GM19324 (cell line): ENCODE measurements around the gene FAM20A.

Source experiments
- ATAC-seq: cut with Tn5 transposase; IDR thresholded peaks from one replicate; pipeline ENCODE4 v1.9.1; 2021; ENCODE audit warnings: mild to moderate bottlenecking, moderate library complexity; ENCODE audit not compliant: unreplicated experiment, low FRiP score

Gene FAM20A

GRCh38 chr17:68600931-68601564, at the start of gene FAM20A:
TSS of gene FAM20A (minus strand) at chr17:68601367. CDS start at chr17:68600666, 701 bp downstream.
- no peak for ATAC-seq

- no peak for ATAC-seq
These were observed 48.2 kb upstream of the FAM20A start for GRCh38 chr17:68649324-68649723.

- ATAC-seq, result no peak
These were observed 45.7 kb upstream of the FAM20A start for GRCh38 chr17:68646626-68647526.

- no peak for ATAC-seq
These were observed 40.9 kb upstream of the FAM20A start for GRCh38 chr17:68642118-68642412.

- no peak for ATAC-seq
These were observed 40.3 kb upstream of the FAM20A start for GRCh38 chr17:68641276-68642117.

GRCh38 chr17:68640242-68640989, 39.2 kb upstream of the FAM20A start:
- ATAC-seq, result no peak

- ATAC-seq, result no peak
These were observed 33.2 kb upstream of the FAM20A start for GRCh38 chr17:68634345-68634876.

GRCh38 chr17:68628576-68628957, 27.4 kb upstream of the FAM20A start:
- ATAC-seq, result no peak

GRCh38 chr17:68627956-68628575, 26.9 kb upstream of the FAM20A start:
- ATAC-seq, result no peak

GRCh38 chr17:68624381-68624780, 23.2 kb upstream of the FAM20A start:
- ATAC-seq, result no peak

- ATAC-seq, result no peak
These were observed 22.6 kb upstream of the FAM20A start for GRCh38 chr17:68623811-68624210.

- no peak for ATAC-seq
These were observed 21.3 kb upstream of the FAM20A start for GRCh38 chr17:68622423-68622822.

- ATAC-seq, result no peak
These were observed 19.9 kb upstream of the FAM20A start for GRCh38 chr17:68621065-68621464.

GRCh38 chr17:68616334-68616733, 15.2 kb upstream of the FAM20A start:
- no peak for ATAC-seq

GRCh38 chr17:68614718-68615117, 13.6 kb upstream of the FAM20A start:
- no peak for ATAC-seq

GRCh38 chr17:68613739-68614298, 12.7 kb upstream of the FAM20A start:
- no peak for ATAC-seq

GRCh38 chr17:68612923-68613292, 11.7 kb upstream of the FAM20A start:
- no peak for ATAC-seq

GRCh38 chr17:68612209-68612922, 11.2 kb upstream of the FAM20A start:
- no peak for ATAC-seq
